Cardiac muscle cell (in vitro differentiated cells and primary cell): ENCODE data around the gene KIF9. TPM values are rescaled to one million over a fixed set of nuclear protein-coding genes. Genes with fewer than 3 reads are reported as not detected.
A peak's percentile ranks its signal among the peaks of the same experiment; 100 is the strongest.
"Not testable (repeated sequence)": the region's sequence is repeated elsewhere in the genome, so short reads cannot be mapped to it uniquely, and the experiment has no call there.

ENCODE experiments used
- DNase-seq, 2 donors: peaks; one replicate each; pipeline versions ENCODE4 v3.0.0 to v3.0.0-alpha.2; 2010 to 2017; ENCODE audit warnings: low read depth in 1 of 2, low spot score in 1 of 2
- H3K27ac ChIP-seq: fragments of 200-600 bp; sonication (generic); 2 replicates; pipeline ENCODE4 v1.5.1; 2016
- H3K27me3 ChIP-seq: fragments of 200-600 bp; sonication (generic); 2 replicates; pipeline ENCODE4 v1.6.0; 2016; ENCODE audit warnings: control low read depth
- H3K36me3 ChIP-seq: fragments of 200-600 bp; sonication (generic); 2 replicates; pipeline ENCODE4 v1.5.1; 2016; ENCODE audit warnings: control low read depth
- H3K4me1 ChIP-seq: fragments of 200-600 bp; sonication (generic); 2 replicates; pipeline ENCODE4 v1.8.1; 2017; ENCODE audit warnings: low read depth, mild to moderate bottlenecking, mixed run types
- H3K4me3 ChIP-seq: fragments of 200-600 bp; sonication (generic); 2 replicates; pipeline ENCODE4 v1.5.1; 2016; ENCODE audit warnings: mild to moderate bottlenecking
- H3K9me3 ChIP-seq: fragments of 200-600 bp; sonication (generic); 2 replicates; pipeline ENCODE4 v1.5.1; 2017; ENCODE audit warnings: low read depth, mild to moderate bottlenecking, control low read depth
- polyA plus RNA-seq: library from polyadenylated mRNA; unstranded; fragments of >200 nt; fragmentation: Nextera tagmentation; extraction: Ambion mirVana; gene quantifications from 2 replicates; pipeline ENCODE4 v1.2.1, GENCODE V29; 2016
- total RNA-seq: library from RNA; depleted of rRNA; stranded (reverse); fragments of >200 nt; gene quantifications from 2 replicates; pipeline ENCODE4 v1.2.3, GENCODE V29; 2016
- TF ChIP-seq, protein P1 (sequence below): IDR thresholded peaks from 2 replicates; pipeline ENCODE4 v1.5.1; 2012; ENCODE audit warnings: low read depth, mild to moderate bottlenecking, low read length

KIF9 gene
- total and polyA plus RNA-seq, 2 experiments from 2014 or later, result 10.8 to 13.2 TPM

DNA sequence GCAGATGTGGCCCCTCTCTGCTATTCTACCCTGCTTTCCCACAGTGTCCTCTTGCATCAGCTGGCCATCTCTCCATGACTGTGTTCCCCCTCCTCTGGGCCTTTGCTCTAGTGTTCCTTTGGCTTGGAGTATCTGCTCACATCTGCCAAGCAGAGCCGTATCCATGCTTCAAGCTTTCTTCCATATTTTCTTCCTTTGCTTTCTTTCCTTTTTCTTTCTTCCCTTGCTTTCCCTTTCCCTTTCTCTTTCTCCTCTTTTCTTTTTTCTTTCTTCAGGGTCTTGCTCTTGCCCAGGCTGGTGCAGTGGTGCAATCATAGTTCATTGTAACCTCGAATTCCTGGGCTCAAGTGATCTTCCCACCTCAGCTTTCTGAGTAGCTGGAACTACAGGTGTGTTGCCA, 12.7 kb upstream of the KIF9 start:
- TF ChIP-seq, protein P1, sequence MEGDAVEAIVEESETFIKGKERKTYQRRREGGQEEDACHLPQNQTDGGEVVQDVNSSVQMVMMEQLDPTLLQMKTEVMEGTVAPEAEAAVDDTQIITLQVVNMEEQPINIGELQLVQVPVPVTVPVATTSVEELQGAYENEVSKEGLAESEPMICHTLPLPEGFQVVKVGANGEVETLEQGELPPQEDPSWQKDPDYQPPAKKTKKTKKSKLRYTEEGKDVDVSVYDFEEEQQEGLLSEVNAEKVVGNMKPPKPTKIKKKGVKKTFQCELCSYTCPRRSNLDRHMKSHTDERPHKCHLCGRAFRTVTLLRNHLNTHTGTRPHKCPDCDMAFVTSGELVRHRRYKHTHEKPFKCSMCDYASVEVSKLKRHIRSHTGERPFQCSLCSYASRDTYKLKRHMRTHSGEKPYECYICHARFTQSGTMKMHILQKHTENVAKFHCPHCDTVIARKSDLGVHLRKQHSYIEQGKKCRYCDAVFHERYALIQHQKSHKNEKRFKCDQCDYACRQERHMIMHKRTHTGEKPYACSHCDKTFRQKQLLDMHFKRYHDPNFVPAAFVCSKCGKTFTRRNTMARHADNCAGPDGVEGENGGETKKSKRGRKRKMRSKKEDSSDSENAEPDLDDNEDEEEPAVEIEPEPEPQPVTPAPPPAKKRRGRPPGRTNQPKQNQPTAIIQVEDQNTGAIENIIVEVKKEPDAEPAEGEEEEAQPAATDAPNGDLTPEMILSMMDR, result no peak
- Histone ChIP-seq H3K4me3 (no peak overlapping the region), H3K4me1 (no peaks in the 10 kb centered on the region), H3K27me3 (no peaks in the 10 kb centered on the region), H3K9me3 (no peaks in the 10 kb centered on the region), H3K27ac (no peak overlapping the region), H3K36me3 (no peaks in the 10 kb centered on the region)
- no peak for DNase-seq

DNA sequence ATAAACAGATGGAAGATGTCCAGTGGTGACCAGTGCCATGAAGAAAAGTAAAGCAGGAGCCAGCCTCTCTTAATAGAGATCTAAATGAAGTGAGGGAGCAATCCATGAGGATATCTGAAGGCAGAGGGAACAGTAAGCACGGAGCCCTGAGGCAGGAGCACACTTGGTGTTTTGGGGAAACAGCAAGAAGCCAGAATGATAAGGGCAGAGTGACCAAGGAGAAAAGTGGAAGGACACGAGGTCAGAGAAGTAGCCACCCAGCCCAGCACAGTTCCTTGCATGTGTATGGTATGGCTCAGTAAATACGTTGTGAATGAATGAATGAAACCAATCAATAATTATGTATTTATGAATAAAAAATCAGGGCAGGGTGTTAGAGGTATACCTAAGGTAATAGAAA, 11.8 kb upstream of the KIF9 start:
- TF ChIP-seq, protein P1, result no peak
- Histone ChIP-seq H3K9me3 (no peaks in the 10 kb centered on the region), H3K4me1 (no peaks in the 10 kb centered on the region), H3K27ac (no peak overlapping the region), H3K36me3 (no peaks in the 10 kb centered on the region), H3K4me3 (no peak overlapping the region), H3K27me3 (no peaks in the 10 kb centered on the region)
- no peak for DNase-seq

DNA sequence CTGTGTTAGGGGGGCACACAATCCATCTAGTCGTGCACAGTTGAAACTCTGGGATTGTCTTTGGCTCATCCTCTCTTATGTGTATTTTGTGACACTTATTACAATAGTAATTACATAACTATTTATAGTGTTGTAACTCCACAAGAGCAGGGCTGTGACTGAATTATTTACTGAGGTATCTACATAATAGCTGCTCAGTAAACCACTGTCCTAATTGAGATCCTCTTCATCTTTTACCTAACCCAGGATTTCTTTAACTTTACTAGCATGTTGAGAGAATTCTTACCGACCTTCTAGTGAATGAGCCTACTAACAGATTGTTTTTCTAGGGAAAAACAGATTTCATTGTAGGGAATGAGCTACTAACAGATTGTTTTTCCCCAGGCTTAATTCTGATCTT, 11.2 kb upstream of the KIF9 start:
- no peaks in the 10 kb centered on the region for H3K36me3 ChIP-seq
- TF ChIP-seq, protein P1, result no peak
- H3K27me3 ChIP-seq, result no peaks in the 10 kb centered on the region
- H3K4me3 ChIP-seq, result no peak overlapping the region
- no peak overlapping the region for H3K27ac ChIP-seq
- no peak for DNase-seq
- H3K4me1 ChIP-seq, result no peaks in the 10 kb centered on the region
- H3K9me3 ChIP-seq, result no peaks in the 10 kb centered on the region

DNA sequence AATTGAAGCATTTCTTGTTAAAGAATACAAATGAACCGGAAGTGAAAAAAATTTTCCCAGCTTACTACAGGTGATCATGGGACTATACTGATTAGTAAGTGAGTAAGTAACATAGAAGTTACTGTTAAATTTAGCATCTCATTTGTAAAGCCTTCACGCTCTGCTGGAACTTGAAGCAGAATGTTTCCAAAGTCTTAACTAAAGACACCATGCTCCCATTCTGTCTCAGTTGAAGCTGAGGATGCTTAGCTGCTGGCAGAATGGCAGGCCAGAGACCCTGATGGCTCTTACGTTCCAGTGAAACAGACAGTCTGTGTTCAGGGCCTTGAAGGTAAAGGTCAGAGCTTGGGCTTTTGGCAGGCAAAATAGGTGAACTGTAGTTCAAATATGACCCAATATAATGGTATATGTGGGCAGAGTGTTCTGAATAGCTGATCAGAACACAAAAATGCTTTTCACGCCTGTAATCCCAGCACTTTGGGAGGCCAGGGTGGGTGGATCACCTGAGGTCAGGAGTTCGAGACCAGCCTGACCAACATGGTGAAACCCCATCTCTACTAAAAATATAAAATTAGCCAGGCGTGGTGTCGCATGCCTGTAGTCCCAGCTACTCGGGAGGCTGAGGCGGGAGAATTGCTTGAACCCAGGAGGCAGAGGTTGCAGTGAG, 9.3 kb upstream of the KIF9 start:
- not testable (repeated sequence) for H3K27ac ChIP-seq, DNase-seq, H3K36me3 ChIP-seq, H3K9me3 ChIP-seq, H3K4me3 ChIP-seq, H3K27me3 ChIP-seq, H3K4me1 ChIP-seq

DNA sequence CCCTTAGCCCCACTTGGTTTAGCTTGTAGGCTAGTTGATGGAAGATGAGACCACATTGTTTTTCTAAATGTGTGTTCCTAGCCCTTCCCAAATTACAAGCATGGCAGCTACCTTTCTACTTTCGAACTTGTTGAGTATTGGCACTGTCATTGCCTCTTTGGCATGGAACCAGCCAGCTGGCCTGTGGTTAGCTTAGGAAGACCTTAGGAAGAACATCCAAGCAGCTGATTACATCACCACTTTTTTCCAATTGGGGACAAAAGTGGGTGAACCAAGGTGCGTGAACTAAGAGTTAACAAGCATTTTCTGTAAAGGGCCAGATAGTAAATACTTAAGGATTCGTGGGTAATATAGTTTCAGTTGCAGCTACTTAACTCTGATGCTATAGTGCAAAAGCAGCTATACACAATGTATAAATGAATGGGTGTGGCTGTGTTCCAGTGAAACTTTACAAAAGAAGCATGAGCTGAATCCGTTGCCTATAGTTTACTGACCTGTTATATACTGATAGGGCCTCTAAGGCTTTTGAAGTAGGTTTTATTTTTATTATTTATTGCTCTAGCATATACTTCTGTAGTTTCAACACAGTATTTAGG, 8.7 kb upstream of the KIF9 start:
- Histone ChIP-seq H3K4me1 (no peaks in the 10 kb centered on the region), H3K36me3 (peaks cover 6% of the 10 kb centered on the region), H3K27me3 (no peaks in the 10 kb centered on the region), H3K4me3 (no peak overlapping the region), H3K9me3 (no peaks in the 10 kb centered on the region), H3K27ac (no peak overlapping the region)
- TF ChIP-seq, protein P1, result no peak
- DNase-seq, result no peak

DNA sequence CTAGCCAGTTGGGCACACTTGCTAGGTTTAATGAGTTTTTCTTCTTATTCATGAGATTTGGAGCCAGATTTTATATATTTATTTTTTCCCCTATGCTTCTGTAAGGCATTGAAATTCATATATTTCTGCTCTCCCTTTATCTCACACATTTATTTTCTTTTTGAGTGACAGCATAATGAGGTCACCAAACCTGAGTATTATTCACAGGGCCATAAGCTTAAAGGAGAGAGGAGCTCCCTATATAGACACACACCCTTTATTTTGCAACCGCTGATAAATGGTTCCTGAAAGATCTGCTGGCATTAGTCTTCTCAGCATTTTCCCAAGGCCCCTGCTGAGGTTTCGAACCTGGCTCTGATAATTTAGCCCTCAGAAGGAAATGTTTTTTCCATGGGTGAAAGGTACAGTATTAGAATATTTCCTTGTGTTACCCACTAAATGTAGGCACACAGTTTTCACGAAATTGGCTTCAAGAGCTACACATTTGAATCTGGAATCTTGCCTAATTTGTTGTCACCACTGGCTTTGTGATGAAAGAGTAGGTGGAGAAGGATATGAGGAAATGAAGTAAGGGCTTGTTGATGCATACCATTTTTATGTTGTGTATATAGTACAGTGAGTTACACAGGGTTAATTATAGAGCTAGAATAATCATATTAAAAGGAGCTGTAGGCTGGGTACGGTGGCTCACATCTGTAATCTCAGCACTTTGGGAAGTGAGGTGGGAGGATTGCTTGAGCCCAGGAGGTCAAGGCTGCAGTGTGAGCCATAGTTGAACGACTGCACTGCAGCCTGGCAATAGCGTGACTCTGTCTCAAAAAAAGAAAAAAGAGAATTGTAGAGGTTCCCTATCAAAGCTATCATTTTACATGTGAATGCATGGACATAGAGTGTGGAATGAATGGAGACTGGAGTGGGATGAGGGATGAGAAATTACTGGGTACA, 6.6 kb upstream of the KIF9 start:
- Histone ChIP-seq H3K36me3 (peaks cover 6% of the 10 kb centered on the region), H3K27ac (no peak overlapping the region), H3K9me3 (no peaks in the 10 kb centered on the region), H3K4me3 (no peak overlapping the region), H3K27me3 (no peaks in the 10 kb centered on the region), H3K4me1 (no peaks in the 10 kb centered on the region)
- peak in 1 of 2 donors; percentile 43 for DNase-seq
- TF ChIP-seq, protein P1, result no peak
